PC-9 (cell line): ENCODE measurements around the gene KCNJ5. TPM values are rescaled to one million over a fixed set of nuclear protein-coding genes. Genes with fewer than 3 reads are reported as not detected.

Source experiments
- BruUV-seq: library from RNA; stranded (reverse); fragments of 400-500 nt; replicated peaks from 2 replicates; lab custom pipeline; 2021; lab: Mats Ljungman, UMichigan
- CTCF ChIA-PET: fragments of 300-600 bp; sonication (Branson Sonifier 250); formaldehyde crosslinking; loops from one replicate; lab custom pipeline; 2022; ENCODE audit warnings: antibody characterized with exemption; lab: Charles Lee
- POLR2A ChIA-PET: fragments of 300-600 bp; sonication (Branson Sonifier 250); formaldehyde crosslinking; loops from one replicate; lab custom pipeline; 2022; ENCODE audit warnings: antibody characterized with exemption; ENCODE audit not compliant: unreplicated experiment; lab: Charles Lee
- DNase-seq, 2 experiments: peaks; one replicate each; pipeline versions ENCODE4 v3.0.0 to v3.0.0-alpha.2; 2015 to 2022; ENCODE audit warnings: mixed read lengths in 1 of 2
- H2AFZ ChIP-seq: fragments of 200-600 bp; sonication (generic); 2 replicates; pipeline ENCODE4 v1.8.1; 2017; ENCODE audit warnings: antibody characterized with exemption
- H3F3A ChIP-seq: fragments of 200-600 bp; sonication (generic); 2 replicates; pipeline ENCODE4 v1.8.1; 2017; ENCODE audit warnings: antibody characterized with exemption, mild to moderate bottlenecking, low read depth; ENCODE audit not compliant: insufficient read depth
- H3K27ac ChIP-seq: fragments of 200-600 bp; sonication (generic); 2 replicates; pipeline ENCODE4 v1.6.1; 2016; ENCODE audit warnings: mixed run types
- H3K27me3 ChIP-seq: fragments of 200-600 bp; sonication (generic); 2 replicates; pipeline ENCODE4 v1.6.1; 2016; ENCODE audit warnings: low read depth, mixed run types; ENCODE audit not compliant: insufficient read depth
- H3K36me3 ChIP-seq: fragments of 200-600 bp; sonication (generic); 2 replicates; pipeline ENCODE4 v1.6.1; 2016; ENCODE audit warnings: low read depth, mixed run types
- H3K4me1 ChIP-seq: fragments of 200-600 bp; sonication (generic); replicated peaks from 2 replicates; pipeline ENCODE4 v1.6.1; 2016; ENCODE audit warnings: mixed run types; ENCODE audit not compliant: insufficient read depth
- H3K4me2 ChIP-seq: fragments of 200-600 bp; sonication (generic); 2 replicates; pipeline ENCODE4 v1.6.1; 2017; ENCODE audit warnings: mixed run types
- H3K4me3 ChIP-seq: fragments of 200-600 bp; sonication (generic); 2 replicates; pipeline ENCODE4 v1.6.1; 2016; ENCODE audit warnings: mixed run types
- H3K79me2 ChIP-seq: fragments of 200-600 bp; sonication (generic); 2 replicates; pipeline ENCODE4 v1.6.1; 2017; ENCODE audit warnings: low read depth, mixed run types
- H3K9me2 ChIP-seq: fragments of 200-600 bp; sonication (generic); 2 replicates; pipeline ENCODE4 v1.8.1; 2017; ENCODE audit warnings: mild to moderate bottlenecking; ENCODE audit not compliant: insufficient read depth
- H3K9me3 ChIP-seq: fragments of 200-600 bp; sonication (generic); 2 replicates; pipeline ENCODE4 v1.8.1; 2016; ENCODE audit warnings: low read depth; ENCODE audit not compliant: insufficient read depth
- H4K20me1 ChIP-seq: fragments of 200-600 bp; sonication (generic); 2 replicates; pipeline ENCODE4 v1.8.1; 2017; ENCODE audit not compliant: insufficient read depth
- CTCF ChIP-seq: fragments of 200-600 bp; sonication (generic); conservative IDR thresholded peaks from 2 replicates; pipeline ENCODE4 v1.6.1; 2017; ENCODE audit warnings: mixed run types, antibody characterized with exemption, mild to moderate bottlenecking, moderate library complexity
- EZH2 ChIP-seq: fragments of 200-600 bp; sonication (generic); IDR thresholded peaks from 2 replicates; pipeline ENCODE4 v1.8.0; 2017; ENCODE audit warnings: antibody characterized with exemption, low read depth
- intact Hi-C: fragments of 100-400 bp; cut with micrococcal nuclease; formaldehyde crosslinking; loops from one replicate; pipeline ENCODE4 v1.10.0; 2022; ENCODE audit not compliant: unreplicated experiment
- total RNA-seq: library from RNA; stranded (reverse); gene quantifications from 2 replicates; pipeline ENCODE4 v1.2.3, GENCODE V29; 2021

The KCNJ5 gene
- total RNA-seq, 1 experiment from 2014 or later, result 0.11 TPM

- no peak for DNase-seq
- no peaks in the 10 kb centered on the region for H3F3A ChIP-seq
- H3K4me1 ChIP-seq, result no peaks in the 10 kb centered on the region
- POLR2A ChIA-PET, result no interaction called here
- intact Hi-C loops, result no loop called here
- no peaks in the 10 kb centered on the region for H3K36me3 ChIP-seq
- no peak overlapping the region for H3K27ac ChIP-seq
- no peaks in the 10 kb centered on the region for H4K20me1 ChIP-seq
- CTCF ChIA-PET, result no interaction called here
- H3K9me2 ChIP-seq, result no peaks in the 10 kb centered on the region
- H2AFZ ChIP-seq, result no peak overlapping the region
- H3K79me2 ChIP-seq, result no peaks in the 10 kb centered on the region
- no peak for TF ChIP-seq EZH2
- TF ChIP-seq CTCF, result no peak
- BruUV-seq, result no TSS peak
- H3K9me3 ChIP-seq, result no peaks in the 10 kb centered on the region
- H3K27me3 ChIP-seq, result peaks cover 4% of the 10 kb centered on the region; the same call in 1 of the 2 replicates
- no peak overlapping the region for H3K4me2 ChIP-seq
- H3K4me3 ChIP-seq, result no peak overlapping the region
Observed at GRCh38 chr11:128895526-128895925, 4.4 kb downstream of the KCNJ5 start.

GRCh38 chr11:128896356-128896755 is 5.2 kb downstream of the KCNJ5 start:
- ChIA-PET POLR2A (no interaction called here), CTCF (no interaction called here)
- TF ChIP-seq EZH2, result no peak
- no peak overlapping the region for H3K27ac ChIP-seq
- no peaks in the 10 kb centered on the region for H3K4me1 ChIP-seq
- DNase-seq, result no peak
- H3K36me3 ChIP-seq, result no peaks in the 10 kb centered on the region
- H3K9me2 ChIP-seq, result no peaks in the 10 kb centered on the region
- no peaks in the 10 kb centered on the region for H3F3A ChIP-seq
- no peaks in the 10 kb centered on the region for H3K9me3 ChIP-seq
- BruUV-seq, result no TSS peak
- no peak overlapping the region for H3K4me2 ChIP-seq
- H3K79me2 ChIP-seq, result no peaks in the 10 kb centered on the region
- H4K20me1 ChIP-seq, result no peaks in the 10 kb centered on the region
- no peak overlapping the region for H3K4me3 ChIP-seq
- H3K27me3 ChIP-seq, result no peaks in the 10 kb centered on the region
- no peak overlapping the region for H2AFZ ChIP-seq
- intact Hi-C loops, result no loop called here

GRCh38 chr11:128897826-128898225 is 6.7 kb downstream of the KCNJ5 start:
- no TSS peak for BruUV-seq
- CTCF ChIA-PET, result interaction anchor here (0.6 kb wide), 1 partner anchor 828 kb away, joined by 3 read pairs; no protein-coding TSS in a partner anchor

More at GRCh38 chr11:128897826-128898225, 6.7 kb downstream of the KCNJ5 start:
- Histone ChIP-seq H3K27me3 (no peaks in the 10 kb centered on the region), H3F3A (no peaks in the 10 kb centered on the region), H2AFZ (no peak overlapping the region), H3K9me2 (no peaks in the 10 kb centered on the region), H3K4me1 (no peaks in the 10 kb centered on the region), H3K27ac (no peak overlapping the region), H4K20me1 (no peaks in the 10 kb centered on the region), H3K36me3 (no peaks in the 10 kb centered on the region), H3K4me3 (no peak overlapping the region), H3K79me2 (no peaks in the 10 kb centered on the region), H3K4me2 (no peak overlapping the region), H3K9me3 (no peaks in the 10 kb centered on the region)
- POLR2A ChIA-PET, result no interaction called here
- intact Hi-C loops, result no loop called here
- no peak for TF ChIP-seq EZH2
- no peak for TF ChIP-seq CTCF
- DNase-seq, result no peak
